Parathyroid adenoma (tissue), 2 donors: Measurements from ENCODE around the gene EXOC4.

Experiments used
- H2AFZ ChIP-seq: fragments of 300-600 bp; sonication (generic); one replicate; pipeline ENCODE4 v1.7.0; 2017; ENCODE audit warnings: antibody characterized with exemption, mild to moderate bottlenecking
- H3K27ac ChIP-seq: fragments of 300-600 bp; sonication (generic); one replicate; pipeline ENCODE4 v1.7.0; 2017
- H3K27me3 ChIP-seq: fragments of 300-600 bp; sonication (generic); one replicate; pipeline ENCODE4 v1.7.0; 2017; ENCODE audit warnings: low read length; ENCODE audit not compliant: control insufficient read depth, insufficient read depth
- H3K36me3 ChIP-seq: fragments of 300-600 bp; sonication (generic); one replicate; pipeline ENCODE4 v1.7.0; 2017; ENCODE audit warnings: low read length; ENCODE audit not compliant: control insufficient read depth, insufficient read depth
- H3K4me1 ChIP-seq: fragments of 300-600 bp; sonication (generic); one replicate; pipeline ENCODE4 v1.7.0; 2017; ENCODE audit warnings: control low read depth
- H3K4me2 ChIP-seq: fragments of 300-600 bp; sonication (generic); one replicate; pipeline ENCODE4 v1.7.0; 2017; ENCODE audit warnings: low read length
- H3K4me3 ChIP-seq: fragments of 300-600 bp; sonication (generic); one replicate; pipeline ENCODE4 v1.7.0; 2017; ENCODE audit warnings: low read depth, low read length
- H3K79me2 ChIP-seq: fragments of 300-600 bp; sonication (generic); one replicate; pipeline ENCODE4 v1.7.0; 2017; ENCODE audit warnings: control low read depth
- H3K9ac ChIP-seq: fragments of 300-600 bp; sonication (generic); one replicate; pipeline ENCODE4 v1.7.0; 2017; ENCODE audit warnings: mild to moderate bottlenecking
- H3K9me3 ChIP-seq: fragments of 300-600 bp; sonication (generic); one replicate; pipeline ENCODE4 v1.7.0; 2017; ENCODE audit warnings: low read length; ENCODE audit not compliant: control insufficient read depth
- CTCF ChIP-seq: fragments of 300-600 bp; sonication (generic); IDR thresholded peaks from one replicate; pipeline ENCODE4 v1.7.0; 2017; ENCODE audit warnings: antibody characterized with exemption, mild to moderate bottlenecking
- donor health status: primary hyperparathyroidism.

Gene EXOC4

GRCh38 chr7:133361806-133362205 is 108.9 kb downstream of the EXOC4 start:
- Histone ChIP-seq H3K27me3 (no peaks in the 10 kb centered on the region), H3K4me2 (no peak overlapping the region), H3K36me3 (no peaks in the 10 kb centered on the region), H3K9ac (no peak overlapping the region), H2AFZ (no peak overlapping the region), H3K27ac (no peak overlapping the region), H3K79me2 (peaks cover 2% of the 10 kb centered on the region), H3K4me3 (no peak overlapping the region), H3K4me1 (peaks cover 5% of the 10 kb centered on the region), H3K9me3 (no peaks in the 10 kb centered on the region)
- no peak for TF ChIP-seq CTCF

GRCh38 chr7:133364959-133365690 is 112.2 kb downstream of the EXOC4 start:
- H3K4me3 ChIP-seq, result no peak overlapping the region
- H3K36me3 ChIP-seq, result no peaks in the 10 kb centered on the region
- no peak overlapping the region for H3K27ac ChIP-seq
- H3K27me3 ChIP-seq, result no peaks in the 10 kb centered on the region
- H3K9ac ChIP-seq, result no peak overlapping the region
- TF ChIP-seq CTCF, result no peak
- no peak overlapping the region for H2AFZ ChIP-seq
- H3K9me3 ChIP-seq, result no peaks in the 10 kb centered on the region
- H3K4me1 ChIP-seq, result peaks cover 5% of the 10 kb centered on the region
- no peak overlapping the region for H3K4me2 ChIP-seq
- peaks cover 3% of the 10 kb centered on the region for H3K79me2 ChIP-seq

- no peak overlapping the region for H2AFZ ChIP-seq
- TF ChIP-seq CTCF, result no peak
Observed at GRCh38 chr7:133365917-133366316, 113.0 kb downstream of the EXOC4 start.

GRCh38 chr7:133367561-133367960 is 114.7 kb downstream of the EXOC4 start:
- TF ChIP-seq CTCF, result no peak
- H3K4me2 ChIP-seq, result no peak overlapping the region
- no peak overlapping the region for H3K4me3 ChIP-seq
- H3K4me1 ChIP-seq, result peaks cover 14% of the 10 kb centered on the region
- H2AFZ ChIP-seq, result no peak overlapping the region
- H3K9me3 ChIP-seq, result no peaks in the 10 kb centered on the region
- no peaks in the 10 kb centered on the region for H3K36me3 ChIP-seq
- H3K27me3 ChIP-seq, result no peaks in the 10 kb centered on the region
- no peak overlapping the region for H3K9ac ChIP-seq
- no peak overlapping the region for H3K27ac ChIP-seq
- peaks cover 3% of the 10 kb centered on the region for H3K79me2 ChIP-seq

More at GRCh38 chr7:133365917-133366316, 113.0 kb downstream of the EXOC4 start:
- no peaks in the 10 kb centered on the region for H3K36me3 ChIP-seq
- H3K27ac ChIP-seq, result no peak overlapping the region
- H3K9me3 ChIP-seq, result no peaks in the 10 kb centered on the region
- no peak overlapping the region for H3K9ac ChIP-seq
- no peak overlapping the region for H3K4me2 ChIP-seq
- H3K27me3 ChIP-seq, result no peaks in the 10 kb centered on the region
- no peak overlapping the region for H3K4me3 ChIP-seq
- peaks cover 5% of the 10 kb centered on the region for H3K4me1 ChIP-seq
- H3K79me2 ChIP-seq, result peaks cover 3% of the 10 kb centered on the region

- Histone ChIP-seq H3K4me1 (peaks cover 19% of the 10 kb centered on the region), H3K79me2 (peaks cover 3% of the 10 kb centered on the region), H3K4me2 (no peak overlapping the region)
Observed at GRCh38 chr7:133369130-133369529, 116.3 kb downstream of the EXOC4 start.

More at GRCh38 chr7:133369130-133369529, 116.3 kb downstream of the EXOC4 start:
- no peaks in the 10 kb centered on the region for H3K9me3 ChIP-seq
- no peak overlapping the region for H2AFZ ChIP-seq
- TF ChIP-seq CTCF, result no peak
- H3K36me3 ChIP-seq, result no peaks in the 10 kb centered on the region
- no peak overlapping the region for H3K4me3 ChIP-seq
- H3K27me3 ChIP-seq, result no peaks in the 10 kb centered on the region
- H3K9ac ChIP-seq, result no peak overlapping the region
- H3K27ac ChIP-seq, result no peak overlapping the region
